MM.1S (cell line): ENCODE measurements around the gene VSIG10L.

ENCODE experiments used
- DNase-seq: peaks from one replicate; pipeline ENCODE4 v3.0.0-alpha.2; 2015
- H2AFZ ChIP-seq: fragments of 300-600 bp; sonication (generic); 2 replicates; pipeline ENCODE4 v1.6.0; 2016; ENCODE audit warnings: antibody characterized with exemption, low read length
- H3F3A ChIP-seq: fragments of 300-600 bp; sonication (generic); 2 replicates; pipeline ENCODE4 v1.6.1; 2016; ENCODE audit warnings: mild to moderate bottlenecking, antibody characterized with exemption, low read length, moderate library complexity, mixed read lengths; ENCODE audit not compliant: insufficient read depth
- H3K27ac ChIP-seq: fragments of 300-600 bp; sonication (generic); 2 replicates; pipeline ENCODE4 v1.5.1; 2016; ENCODE audit warnings: mild to moderate bottlenecking, low read length
- H3K27me3 ChIP-seq: fragments of 300-600 bp; sonication (generic); replicated peaks from 2 replicates; pipeline ENCODE4 v1.6.0; 2016; ENCODE audit warnings: low read length; ENCODE audit not compliant: insufficient read depth
- H3K36me3 ChIP-seq: fragments of 300-600 bp; sonication (generic); replicated peaks from 2 replicates; pipeline ENCODE4 v1.6.1; 2016; ENCODE audit warnings: mild to moderate bottlenecking, low read length, mixed read lengths; ENCODE audit not compliant: insufficient read depth
- H3K4me1 ChIP-seq: fragments of 300-600 bp; sonication (generic); 2 replicates; pipeline ENCODE4 v1.6.1; 2016; ENCODE audit warnings: low read length, mixed read lengths
- H3K4me2 ChIP-seq: fragments of 300-600 bp; sonication (generic); 2 replicates; pipeline ENCODE4 v1.6.0; 2016; ENCODE audit warnings: low read depth, low read length
- H3K4me3 ChIP-seq: fragments of 300-600 bp; sonication (generic); 2 replicates; pipeline ENCODE4 v1.5.1; 2016; ENCODE audit warnings: low read length, mixed read lengths
- H3K79me2 ChIP-seq: fragments of 300-600 bp; sonication (generic); 2 replicates; pipeline ENCODE4 v1.6.1; 2016; ENCODE audit warnings: mixed run types, low read length, mixed read lengths
- H3K9ac ChIP-seq: fragments of 300-600 bp; sonication (generic); 2 replicates; pipeline ENCODE4 v1.6.1; 2016; ENCODE audit warnings: low read length, mixed read lengths
- H3K9me2 ChIP-seq: fragments of 300-600 bp; sonication (generic); replicated peaks from 2 replicates; pipeline ENCODE4 v1.6.1; 2016; ENCODE audit warnings: mild to moderate bottlenecking, low read length, mixed read lengths; ENCODE audit not compliant: insufficient read depth
- H3K9me3 ChIP-seq: fragments of 300-600 bp; sonication (generic); replicated peaks from 2 replicates; pipeline ENCODE4 v1.6.1; 2016; ENCODE audit warnings: mild to moderate bottlenecking, low read length, mixed read lengths; ENCODE audit not compliant: insufficient read depth
- H4K20me1 ChIP-seq: fragments of 300-600 bp; sonication (generic); 2 replicates; pipeline ENCODE4 v1.6.1; 2016; ENCODE audit warnings: mild to moderate bottlenecking, low read length, moderate library complexity, mixed read lengths; ENCODE audit not compliant: insufficient read depth
- CTCF ChIP-seq: fragments of 300-600 bp; sonication (generic); IDR thresholded peaks from 2 replicates; pipeline ENCODE4 v1.5.1; 2016; ENCODE audit warnings: antibody characterized with exemption, low read length, mixed read lengths
- EZH2 ChIP-seq: fragments of 300-600 bp; sonication (generic); optimal IDR thresholded peaks from 2 replicates; pipeline ENCODE3; 2017; ENCODE audit warnings: low read depth, mild to moderate bottlenecking, antibody characterized with exemption, low read length, mixed read lengths
- EZH2phosphoT487 ChIP-seq: fragments of 300-600 bp; sonication (generic); IDR thresholded peaks from 2 replicates; pipeline ENCODE4 v1.6.1; 2018; ENCODE audit warnings: antibody characterized with exemption, low read length

The VSIG10L gene

GRCh38 chr19:51370230-51370629, 28.3 kb upstream of the VSIG10L start:
- no peak for DNase-seq
- Histone ChIP-seq H3K4me2 (no peak overlapping the region), H3K9me3 (no peaks in the 10 kb centered on the region), H3K9ac (no peak overlapping the region), H3F3A (no peaks in the 10 kb centered on the region), H3K4me3 (no peak overlapping the region), H3K4me1 (no peaks in the 10 kb centered on the region), H3K27me3 (no peaks in the 10 kb centered on the region), H3K36me3 (no peaks in the 10 kb centered on the region), H3K27ac (no peak overlapping the region), H2AFZ (no peak overlapping the region), H3K79me2 (no peaks in the 10 kb centered on the region), H4K20me1 (no peaks in the 10 kb centered on the region), H3K9me2 (no peaks in the 10 kb centered on the region)
- TF ChIP-seq EZH2: no peak
- no peak for TF ChIP-seq EZH2phosphoT487

- no peaks in the 10 kb centered on the region for H3K27me3 ChIP-seq
- H3K9ac ChIP-seq: no peak within 1 kb of the TSS
- H3K4me3 ChIP-seq: no peak within 1 kb of the TSS
- no peaks in the 10 kb centered on the region for H3K4me1 ChIP-seq
- H2AFZ ChIP-seq: no peak within 1 kb of the TSS
- H3K27ac ChIP-seq: no peak within 1 kb of the TSS
- no peaks in the 10 kb centered on the region for H3K9me2 ChIP-seq
- no peak for DNase-seq
- H3F3A ChIP-seq: no peaks in the 10 kb centered on the region
- no peaks in the 10 kb centered on the region for H3K79me2 ChIP-seq
- TF ChIP-seq CTCF (no peak), EZH2 (no peak), EZH2phosphoT487 (no peak)
- no peaks in the 10 kb centered on the region for H3K36me3 ChIP-seq
- H3K4me2 ChIP-seq: no peak within 1 kb of the TSS
- no peaks in the 10 kb centered on the region for H4K20me1 ChIP-seq
- no peaks in the 10 kb centered on the region for H3K9me3 ChIP-seq
Observed at GRCh38 chr19:51368366-51369282, 26.7 kb upstream of the VSIG10L start, which contains the start of gene CLDND2. TSS of gene CLDND2 (minus strand) at chr19:51369003. CDS start at chr19:51368577, 426 bp downstream.

- Histone ChIP-seq H3K4me1 (no peaks in the 10 kb centered on the region), H3K79me2 (no peaks in the 10 kb centered on the region), H3K4me3 (no peak overlapping the region), H3K27ac (no peak overlapping the region), H3K4me2 (no peak overlapping the region), H3K27me3 (no peaks in the 10 kb centered on the region), H2AFZ (no peak overlapping the region), H3F3A (no peaks in the 10 kb centered on the region), H3K36me3 (no peaks in the 10 kb centered on the region), H4K20me1 (no peaks in the 10 kb centered on the region), H3K9me3 (no peaks in the 10 kb centered on the region), H3K9me2 (no peaks in the 10 kb centered on the region), H3K9ac (no peak overlapping the region)
- DNase-seq: no peak
- TF ChIP-seq EZH2phosphoT487 (no peak), EZH2 (no peak), CTCF (no peak)
Observed at GRCh38 chr19:51367565-51368365, 25.8 kb upstream of the VSIG10L start.
